Measurements from ENCODE around the gene SPANXN4. TPM values are rescaled to one million over a fixed set of nuclear protein-coding genes. Genes with fewer than 3 reads are reported as not detected.

Gene SPANXN4
- polyA plus RNA-seq (2014; cell fraction: cytosol; rRNA removed) = not detected in 2 replicates
- polyA plus RNA-seq (2014; cell fraction: nucleus; rRNA removed) = not detected in 2 replicates

- no peak for DNase-seq (ENCODE audit: low spot score)
Measured at GRCh38 chrX:143025628-143026027, at the start of gene SPANXN4. Gene SPANXN4, plus strand, starts transcription at chrX:143025928. Its CDS starts 87 bp downstream, at chrX:143026015.

- no peak for DNase-seq (ENCODE audit: low spot score)
Measured at GRCh38 chrX:142977128-142977914, 48.4 kb upstream of the SPANXN4 start.

DNA sequence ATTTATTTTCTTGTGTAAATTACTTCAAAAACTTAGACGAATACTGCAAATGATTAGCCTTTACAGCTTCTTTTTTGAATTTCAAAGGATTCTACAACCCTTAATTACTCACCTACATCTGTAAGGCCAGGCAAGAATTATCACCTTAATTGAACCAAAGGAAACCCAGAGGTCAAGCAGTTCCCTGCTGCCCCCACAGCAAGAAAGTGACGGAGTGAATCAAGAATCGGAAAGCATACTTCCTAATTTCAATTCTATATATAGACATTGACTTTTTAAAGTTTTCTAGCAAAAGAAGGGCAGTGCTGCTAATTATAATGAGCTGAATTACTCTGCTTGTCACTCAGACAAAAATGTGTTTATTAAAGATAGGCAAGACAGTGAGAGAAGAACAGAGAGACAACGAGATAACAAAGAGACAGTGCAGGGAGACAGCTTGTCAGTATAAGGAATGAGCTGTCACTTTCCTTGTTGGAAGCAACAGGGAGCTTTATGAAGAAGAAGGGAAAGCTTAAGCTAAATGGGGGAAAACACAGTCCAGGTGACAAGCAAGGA, 47.5 kb upstream of the SPANXN4 start:
- no peak for DNase-seq (ENCODE audit: low spot score)

GRCh38 chrX:142982679-142983078, 43.0 kb upstream of the SPANXN4 start:
- DNase-seq (ENCODE audit: low spot score) = no peak

- DNase-seq (ENCODE audit: low spot score) = no peak
Measured at GRCh38 chrX:142994988-142995387, 30.7 kb upstream of the SPANXN4 start.

DNA sequence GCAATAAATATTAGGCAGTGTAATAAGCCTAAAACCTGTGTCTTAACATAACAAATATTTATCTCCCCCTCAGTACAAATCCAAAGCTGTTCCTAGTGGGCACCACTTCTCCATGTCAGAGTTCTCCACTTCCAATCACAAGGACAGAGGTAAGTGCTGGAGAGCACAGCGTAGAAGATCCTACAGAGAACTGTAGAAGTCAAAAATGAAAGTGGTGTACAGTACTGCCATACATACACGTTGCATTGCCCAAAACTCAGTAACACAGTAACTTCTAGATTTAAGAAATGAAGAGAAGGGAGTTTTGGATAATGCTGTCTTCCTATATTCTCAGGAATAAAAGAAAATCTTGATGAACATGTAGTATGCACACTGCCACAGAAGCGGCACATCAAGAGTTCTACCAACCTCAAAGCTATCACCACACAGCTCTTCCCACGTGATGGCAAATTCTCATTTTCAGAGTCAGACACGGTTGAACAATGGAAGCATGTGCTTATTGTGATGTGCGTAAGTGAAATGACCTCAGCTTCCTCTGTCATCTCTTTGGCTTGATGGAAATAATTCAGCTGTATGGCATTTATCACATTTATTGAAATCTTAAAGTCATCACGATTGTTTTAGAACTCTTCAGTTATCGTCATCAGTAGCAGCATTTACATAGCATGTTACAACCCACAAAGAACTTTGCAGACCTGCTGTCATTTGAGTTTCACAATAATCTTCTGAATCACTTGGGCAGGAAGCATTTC, 27.1 kb upstream of the SPANXN4 start:
- no peak for DNase-seq (ENCODE audit: low spot score)

DNA sequence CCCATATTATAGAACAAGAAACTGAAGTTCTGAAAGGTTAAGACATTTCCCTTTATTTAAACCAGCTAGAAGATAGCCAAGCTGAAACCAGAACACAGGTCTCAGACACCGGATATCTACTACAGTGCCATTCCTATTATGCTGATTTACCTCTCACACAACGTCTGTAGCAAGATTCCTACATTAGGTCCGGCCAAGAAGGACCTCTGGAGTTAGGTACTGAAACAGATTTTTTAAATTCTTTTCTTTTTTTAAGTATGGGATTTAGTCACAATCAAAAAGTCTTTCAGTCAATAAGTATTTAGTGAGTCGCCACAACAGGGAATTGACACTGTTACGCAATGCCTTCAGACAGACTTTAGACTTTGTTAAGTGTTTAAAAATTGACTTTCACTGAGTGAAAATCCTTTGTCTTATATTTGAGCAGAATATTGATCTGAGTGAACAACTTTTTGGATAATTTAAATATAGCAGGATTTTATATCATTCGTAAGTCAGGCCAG, 26.5 kb upstream of the SPANXN4 start:
- DNase-seq (ENCODE audit: low spot score) = no peak

DNA sequence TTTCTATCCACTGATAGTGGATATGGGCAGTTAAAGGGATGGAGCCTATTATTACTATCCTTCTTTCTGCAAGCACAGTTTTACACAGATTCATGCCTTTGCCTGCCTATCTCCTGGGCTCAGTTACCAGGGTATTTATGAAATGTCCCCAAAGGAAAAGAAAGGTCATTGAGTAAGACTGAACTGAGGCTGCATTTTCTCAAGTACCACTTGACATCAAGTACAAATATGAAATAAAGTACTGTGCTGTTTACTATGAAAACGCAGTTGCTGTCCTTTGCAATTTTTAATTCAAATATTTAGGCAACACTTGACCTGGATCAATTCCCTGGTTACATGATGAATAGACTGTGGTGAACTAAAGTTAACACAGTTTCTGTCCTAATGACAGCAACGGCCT, 23.5 kb upstream of the SPANXN4 start:
- no peak for DNase-seq (ENCODE audit: low spot score)

- no peak for DNase-seq (ENCODE audit: low spot score)
Measured at GRCh38 chrX:143017272-143017671, 8.5 kb upstream of the SPANXN4 start.

- no peak for DNase-seq (ENCODE audit: low spot score)
Measured at GRCh38 chrX:143027275-143027674, 1.5 kb downstream of the SPANXN4 start.

DNA sequence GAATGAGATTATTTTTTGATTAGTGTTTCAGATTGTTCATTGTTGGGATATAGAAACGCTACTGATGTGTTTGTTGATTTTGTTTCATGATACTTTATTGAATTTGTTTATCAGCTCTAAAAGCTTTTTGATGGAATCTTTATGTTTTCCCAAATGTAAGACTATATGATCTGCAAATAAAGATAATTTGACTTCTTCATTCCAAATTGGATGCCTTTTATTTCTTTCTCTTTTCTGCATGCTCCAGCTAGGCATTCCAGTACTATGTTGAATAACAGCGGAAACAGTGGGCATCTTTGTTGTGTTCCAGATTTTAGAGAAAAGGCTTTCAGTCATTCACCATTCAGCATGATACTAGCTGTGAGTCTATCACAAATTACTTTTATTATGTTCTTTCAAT, 21.8 kb downstream of the SPANXN4 start:
- DNase-seq (ENCODE audit: low spot score) = no peak

GRCh38 chrX:143058120-143058519, 32.4 kb downstream of the SPANXN4 start:
- DNase-seq (ENCODE audit: low spot score) = peak; percentile 58

- DNase-seq (ENCODE audit: low spot score) = no peak
Measured at GRCh38 chrX:143081231-143081630, 55.5 kb downstream of the SPANXN4 start.

DNA sequence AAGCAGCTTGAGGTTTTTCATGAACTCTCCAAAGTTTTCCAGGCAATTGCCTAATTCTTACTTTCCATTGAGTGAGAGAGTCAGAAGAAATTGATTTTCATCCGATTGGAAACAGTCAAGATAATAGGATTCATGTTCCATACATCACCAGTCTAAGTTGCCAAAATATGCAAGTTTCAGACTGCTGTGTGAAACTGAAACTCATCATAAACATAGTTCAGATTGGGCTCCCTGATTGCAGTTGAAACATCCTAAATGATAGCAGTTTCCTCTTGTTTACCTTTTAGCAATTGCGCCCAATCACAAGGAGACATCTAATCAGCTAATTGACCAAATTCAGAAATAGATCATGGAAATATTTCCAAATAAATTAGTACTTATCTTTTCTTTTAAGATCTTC, 56.8 kb downstream of the SPANXN4 start:
- DNase-seq (ENCODE audit: low spot score) = no peak

All from SK-N-DZ (cell line).